Thyroid gland (tissue), 4 donors: ENCODE results near the gene RAPGEF3. TPM values are rescaled to one million over a fixed set of nuclear protein-coding genes. Genes with fewer than 3 reads are reported as not detected.

Experiments used
- DNase-seq, 2 donors: peaks; one replicate each; pipeline ENCODE4 v3.0.0-alpha.2; 2019
- H3K27ac ChIP-seq, 3 donors: fragments of 200-600 bp; sonication (generic); 1 replicate in 2 of 3; 2 replicates in 1 of 3; pipeline ENCODE4 v1.5.1; 2016 to 2019; ENCODE audit warnings: mild to moderate bottlenecking in 1 of 3, moderate library complexity in 1 of 3
- H3K27me3 ChIP-seq: fragments of 200-600 bp; sonication (generic); one replicate; pipeline ENCODE4 v1.5.1; 2019
- H3K36me3 ChIP-seq, 2 donors: fragments of 200-600 bp; sonication (generic); one replicate each; pipeline ENCODE4 v1.5.1; 2016 to 2019
- H3K4me1 ChIP-seq, 2 donors: fragments of 200-600 bp; sonication (generic); one replicate each; pipeline ENCODE4 v1.5.1; 2017 to 2019
- H3K4me3 ChIP-seq, 3 donors: fragments of 200-600 bp; sonication (generic); replicated peaks in 1 of 3; 1 replicate in 2 of 3; 2 replicates in 1 of 3; pipeline ENCODE4 v1.5.1; 2016; ENCODE audit warnings: mild to moderate bottlenecking in 1 of 3
- H3K9me3 ChIP-seq: fragments of 200-600 bp; sonication (generic); one replicate; pipeline ENCODE4 v1.5.1; 2017
- POLR2A ChIP-seq, 2 donors: fragments of 450-650 bp; IDR thresholded peaks; one replicate each; pipeline ENCODE4 v1.6.1; 2017; ENCODE audit warnings: antibody characterized with exemption in 2 of 2, mild to moderate bottlenecking in 2 of 2, moderate library complexity in 1 of 2
- WGBS, 2 donors: methylation state at CpG; one replicate each; pipeline ENCODE4 v1.1.5; 2017; 5-methylcytosine and 5-hydroxymethylcytosine counted together
- intact Hi-C: fragments of 100-400 bp; cut with DNase I; formaldehyde crosslinking; loops from one replicate; pipeline ENCODE4 v1.15.1; 2023
- total RNA-seq, 4 donors: library from RNA; depleted of rRNA; stranded (reverse); fragments of >200 nt; gene quantifications; one replicate each; pipeline ENCODE4 v1.2.3, GENCODE V29; 2016
- TF ChIP-seq, protein P1 (sequence below), 6 experiments: fragments of 200-600 bp in 3 of 6; fragments of 450-650 bp in 3 of 6; sonication (generic) in 3 of 6; IDR thresholded peaks; one replicate each; pipeline ENCODE4 v1.5.1; 2016 to 2019; ENCODE audit warnings: antibody characterized with exemption in 6 of 6, mild to moderate bottlenecking in 2 of 6, inconsistent platforms in 1 of 6, moderate library complexity in 1 of 6

Gene RAPGEF3
- total RNA-seq, 4 donors from 2014 or later = 87.3 to 178 (median 125) TPM

GRCh38 chr12:47721431-47721973 lies 37.2 kb downstream of the RAPGEF3 start:
- no peaks in the 10 kb centered on the region for H3K27me3 ChIP-seq
- H3K9me3 ChIP-seq = no peaks in the 10 kb centered on the region
- peaks cover 26 to 50% of the 10 kb centered on the region in 2 donors for H3K4me1 ChIP-seq
- intact Hi-C loops = no loop called here
- H3K27ac ChIP-seq = peak overlapping the region; percentile 60 to 84 (median 79)
- no peak for DNase-seq
- WGBS, 2 donors = 90 to 95% methylated on average over 9 of the region's 9 CpGs
- no peaks in the 10 kb centered on the region for H3K36me3 ChIP-seq
- H3K4me3 ChIP-seq = no peak overlapping the region
- TF ChIP-seq, protein P1, sequence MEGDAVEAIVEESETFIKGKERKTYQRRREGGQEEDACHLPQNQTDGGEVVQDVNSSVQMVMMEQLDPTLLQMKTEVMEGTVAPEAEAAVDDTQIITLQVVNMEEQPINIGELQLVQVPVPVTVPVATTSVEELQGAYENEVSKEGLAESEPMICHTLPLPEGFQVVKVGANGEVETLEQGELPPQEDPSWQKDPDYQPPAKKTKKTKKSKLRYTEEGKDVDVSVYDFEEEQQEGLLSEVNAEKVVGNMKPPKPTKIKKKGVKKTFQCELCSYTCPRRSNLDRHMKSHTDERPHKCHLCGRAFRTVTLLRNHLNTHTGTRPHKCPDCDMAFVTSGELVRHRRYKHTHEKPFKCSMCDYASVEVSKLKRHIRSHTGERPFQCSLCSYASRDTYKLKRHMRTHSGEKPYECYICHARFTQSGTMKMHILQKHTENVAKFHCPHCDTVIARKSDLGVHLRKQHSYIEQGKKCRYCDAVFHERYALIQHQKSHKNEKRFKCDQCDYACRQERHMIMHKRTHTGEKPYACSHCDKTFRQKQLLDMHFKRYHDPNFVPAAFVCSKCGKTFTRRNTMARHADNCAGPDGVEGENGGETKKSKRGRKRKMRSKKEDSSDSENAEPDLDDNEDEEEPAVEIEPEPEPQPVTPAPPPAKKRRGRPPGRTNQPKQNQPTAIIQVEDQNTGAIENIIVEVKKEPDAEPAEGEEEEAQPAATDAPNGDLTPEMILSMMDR (IDR thresholded peaks at IDR 0.05) = no peak
- no peak for TF ChIP-seq POLR2A (IDR thresholded peaks at IDR 0.05)

GRCh38 chr12:47718531-47718930 lies 40.1 kb downstream of the RAPGEF3 start:
- no peak for TF ChIP-seq POLR2A (IDR thresholded peaks at IDR 0.05)
- TF ChIP-seq, protein P1 (IDR thresholded peaks at IDR 0.05) = no peak
- 46 to 79% methylated on average over 1 of the region's 1 CpG for WGBS, 2 donors
- intact Hi-C loops = loop anchor here (2.0 to 10.0 kb wide), 2 partner anchors 60 to 436 kb away; partner anchors contain the start of gene ASB8
- no peak overlapping the region for H3K4me3 ChIP-seq
- peak overlapping the region; percentile 88 to 95 (median 91) for H3K27ac ChIP-seq
- no peak for DNase-seq
- peaks cover 31 to 65% of the 10 kb centered on the region in 2 donors for H3K4me1 ChIP-seq
- H3K9me3 ChIP-seq = no peaks in the 10 kb centered on the region
- H3K36me3 ChIP-seq = no peaks in the 10 kb centered on the region
- no peaks in the 10 kb centered on the region for H3K27me3 ChIP-seq

DNA sequence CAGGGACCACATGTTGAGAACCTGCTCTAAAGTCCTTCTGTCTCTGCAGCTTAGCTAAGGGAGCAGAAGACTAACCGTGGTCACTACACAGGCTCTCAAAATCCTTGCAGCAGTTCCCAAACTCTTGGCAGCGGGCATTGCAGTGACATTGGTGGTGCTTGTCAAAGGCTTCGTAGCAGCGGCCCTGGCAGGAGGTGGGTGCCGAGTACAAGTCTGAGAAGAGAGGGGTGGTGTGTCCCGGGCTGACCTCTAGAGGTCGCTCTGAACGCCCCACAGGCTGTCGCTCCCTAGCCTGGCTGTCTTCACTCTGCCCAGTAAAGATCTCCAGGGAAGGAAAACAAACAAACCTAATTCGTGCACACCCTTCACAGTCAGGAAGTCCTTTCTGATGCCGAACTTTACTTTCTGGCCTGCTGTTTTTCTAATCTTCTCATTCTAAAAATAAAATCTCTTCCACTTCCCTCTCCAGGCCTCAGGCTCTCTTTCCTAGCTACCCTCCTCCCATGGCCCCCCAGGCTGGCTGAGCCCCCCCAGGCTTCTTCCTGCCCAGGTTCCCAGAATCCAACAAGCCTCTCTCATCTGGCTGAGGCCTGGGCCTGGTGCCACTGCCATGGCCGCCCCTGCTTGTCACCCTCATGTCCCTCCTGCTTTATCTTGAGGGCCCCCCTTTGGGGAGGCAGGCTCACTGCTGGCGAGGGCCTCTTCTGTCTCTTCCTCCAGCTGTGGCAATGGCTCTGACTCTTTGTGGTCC lies 41.1 kb downstream of the RAPGEF3 start:
- peaks cover 22 to 56% of the 10 kb centered on the region in 2 donors for H3K4me1 ChIP-seq
- intact Hi-C loops = loop anchor here (2.0 to 10.0 kb wide), 2 partner anchors 61 to 437 kb away; partner anchors contain the start of gene ASB8
- 9 to 14% methylated on average over 12 to 13 of the region's 13 CpGs for WGBS, 2 donors
- no peaks in the 10 kb centered on the region for H3K36me3 ChIP-seq
- H3K4me3 ChIP-seq = no peak overlapping the region
- peak; percentile 90 for DNase-seq
- H3K27me3 ChIP-seq = no peaks in the 10 kb centered on the region
- no peaks in the 10 kb centered on the region for H3K9me3 ChIP-seq
- peak overlapping the region; percentile 88 to 95 (median 91) for H3K27ac ChIP-seq
- no peak for TF ChIP-seq POLR2A (IDR thresholded peaks at IDR 0.05)
- TF ChIP-seq, protein P1 (IDR thresholded peaks at IDR 0.05) = peak; percentile 76 to 91 (median 82)

DNA sequence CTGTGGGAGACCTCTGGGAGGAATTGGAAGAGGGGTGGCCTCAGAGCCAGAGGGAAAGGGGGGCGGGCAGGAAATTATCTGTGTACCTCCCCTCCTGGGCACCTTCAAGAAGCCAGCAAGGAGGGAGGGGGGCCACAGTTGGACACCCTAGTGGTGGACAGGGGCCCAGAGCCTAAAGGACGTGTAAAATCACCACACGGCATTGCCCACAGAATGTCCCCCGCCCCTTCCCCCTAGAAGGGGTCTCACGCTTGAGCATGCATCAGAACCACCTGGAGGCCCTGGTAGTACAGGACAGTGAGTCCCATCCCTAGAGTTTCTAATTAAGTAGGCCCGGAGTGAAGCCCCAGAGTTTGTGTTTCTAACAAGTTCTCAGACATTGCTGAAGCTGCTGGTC lies 41.6 kb downstream of the RAPGEF3 start:
- 79% methylated on average over 6 of the region's 6 CpGs for WGBS, 2 donors
- Histone ChIP-seq H3K4me1 (peaks cover 17 to 50% of the 10 kb centered on the region in 2 donors), H3K27ac (peak overlapping the region; percentile 88 to 95 (median 91)), H3K4me3 (no peak overlapping the region), H3K27me3 (no peaks in the 10 kb centered on the region), H3K9me3 (no peaks in the 10 kb centered on the region), H3K36me3 (no peaks in the 10 kb centered on the region)
- no peak for DNase-seq
- intact Hi-C loops = loop anchor here (10.0 kb wide), 1 partner anchor 438 kb away; the partner anchor contains the start of gene ASB8
- TF ChIP-seq POLR2A (IDR thresholded peaks at IDR 0.05) = no peak
- TF ChIP-seq, protein P1 (IDR thresholded peaks at IDR 0.05) = no peak
